GM23338 (cell line): Measurements from ENCODE around the gene EYS. TPM values are rescaled to one million over a fixed set of nuclear protein-coding genes. Genes with fewer than 3 reads are reported as not detected.

Experiments used
- ATAC-seq: fragments of 200-7000 bp; cut with Tn5 transposase; 3 replicates; pipeline ENCODE4 v1.9.1; 2020
- DNase-seq: peaks from one replicate; pipeline ENCODE4 v3.0.0-alpha.2; 2015; ENCODE audit warnings: low spot score
- H2AFZ ChIP-seq: fragments of 200-600 bp; sonication (generic); 2 replicates; pipeline ENCODE4 v1.8.0; 2016; ENCODE audit warnings: antibody characterized with exemption, mild to moderate bottlenecking, moderate library complexity
- H3F3A ChIP-seq: fragments of 200-600 bp; sonication (generic); replicated peaks from 2 replicates; pipeline ENCODE4 v1.8.0; 2017; ENCODE audit warnings: antibody characterized with exemption, mixed run types, low read depth
- H3K27ac ChIP-seq: fragments of 200-600 bp; sonication (generic); 2 replicates; pipeline ENCODE4 v1.6.1; 2016; ENCODE audit warnings: low read depth
- H3K27me3 ChIP-seq: fragments of 200-600 bp; sonication (generic); 2 replicates; pipeline ENCODE4 v1.8.0; 2016; ENCODE audit warnings: mild to moderate bottlenecking, mixed run types, moderate library complexity; ENCODE audit not compliant: insufficient read depth
- H3K36me3 ChIP-seq: fragments of 200-600 bp; sonication (generic); 2 replicates; pipeline ENCODE4 v1.8.0; 2016; ENCODE audit warnings: mild to moderate bottlenecking; ENCODE audit not compliant: insufficient read depth
- H3K4me1 ChIP-seq: fragments of 200-600 bp; sonication (generic); 2 replicates; pipeline ENCODE4 v1.8.0; 2016; ENCODE audit warnings: mild to moderate bottlenecking, moderate library complexity; ENCODE audit not compliant: insufficient read depth
- H3K4me2 ChIP-seq: fragments of 200-600 bp; sonication (generic); 2 replicates; pipeline ENCODE4 v1.7.1; 2017; ENCODE audit warnings: mixed run types
- H3K4me3 ChIP-seq: fragments of 200-600 bp; sonication (generic); 2 replicates; pipeline ENCODE4 v1.6.1; 2016; ENCODE audit warnings: mixed run types
- H3K79me2 ChIP-seq: fragments of 200-600 bp; sonication (generic); replicated peaks from 2 replicates; pipeline ENCODE4 v1.8.0; 2017; ENCODE audit warnings: mild to moderate bottlenecking; ENCODE audit not compliant: insufficient read depth
- H3K9me2 ChIP-seq: fragments of 200-600 bp; sonication (generic); 2 replicates; pipeline ENCODE4 v1.8.0; 2017; ENCODE audit not compliant: insufficient read depth
- H4K20me1 ChIP-seq: fragments of 200-600 bp; sonication (generic); replicated peaks from 2 replicates; pipeline ENCODE4 v1.8.0; 2017; ENCODE audit warnings: mild to moderate bottlenecking; ENCODE audit not compliant: insufficient read depth
- H3K27ac Mint-ChIP-seq: 2 replicates; pipeline ENCODE4 v1.8.0; 2020; ENCODE audit warnings: inconsistent platforms, mild to moderate bottlenecking, moderate library complexity, mixed read lengths
- H3K27me3 Mint-ChIP-seq: 3 replicates; pipeline ENCODE4 v1.8.0; 2022; ENCODE audit warnings: low read depth, mild to moderate bottlenecking, moderate library complexity, mixed read lengths, inconsistent platforms; ENCODE audit not compliant: insufficient read depth, poor library complexity
- H3K36me3 Mint-ChIP-seq: 3 replicates; pipeline ENCODE4 v1.8.0; 2021; ENCODE audit warnings: low read depth, mild to moderate bottlenecking, inconsistent platforms, moderate library complexity, mixed read lengths
- H3K4me1 Mint-ChIP-seq: 3 replicates; pipeline ENCODE4 v1.8.0; 2020; ENCODE audit warnings: mild to moderate bottlenecking, inconsistent platforms, mixed read lengths
- H3K4me3 Mint-ChIP-seq: 3 replicates; pipeline ENCODE4 v1.8.0; 2021; ENCODE audit warnings: moderate library complexity, mild to moderate bottlenecking, inconsistent platforms, mixed read lengths
- H3K9me3 Mint-ChIP-seq: 3 replicates; pipeline ENCODE4 v1.8.0; 2020; ENCODE audit warnings: moderate library complexity, mild to moderate bottlenecking, inconsistent platforms, mixed read lengths
- CREB1 ChIP-seq: fragments of 250-450 bp; sonication (Bioruptor Pico); IDR thresholded peaks from 2 replicates; pipeline ENCODE4 v1.5.0; 2020; ENCODE audit warnings: low read depth, mild to moderate bottlenecking, moderate library complexity
- CTCF ChIP-seq, 2 experiments: fragments of 200-600 bp in 1 of 2; sonication (generic) in 1 of 2; conservative IDR thresholded peaks; 2 replicates each; pipeline versions ENCODE4 v1.5.1 to v1.6.1; 2016 to 2017; ENCODE audit warnings: antibody characterized with exemption in 2 of 2, low read depth in 2 of 2, mild to moderate bottlenecking in 2 of 2, moderate library complexity in 1 of 2
- EZH2 ChIP-seq: fragments of 200-600 bp; sonication (generic); IDR thresholded peaks from one replicate; pipeline ENCODE4 v1.8.0; 2017; ENCODE audit warnings: antibody characterized with exemption, mild to moderate bottlenecking, low read depth; ENCODE audit not compliant: unreplicated experiment
- EZH2phosphoT487 ChIP-seq: fragments of 200-600 bp; sonication (generic); IDR thresholded peaks from one replicate; pipeline ENCODE4 v1.8.1; 2018; ENCODE audit warnings: antibody characterized with exemption; ENCODE audit not compliant: unreplicated experiment
- JUNB ChIP-seq: IDR thresholded peaks from one replicate; pipeline ENCODE4 v1.6.1; 2016; ENCODE audit warnings: antibody characterized with exemption; ENCODE audit not compliant: unreplicated experiment
- NANOG ChIP-seq: IDR thresholded peaks from 2 replicates; pipeline ENCODE4 v1.6.1; 2016; ENCODE audit warnings: antibody characterized with exemption, borderline replicate concordance
- POLR2AphosphoS5 ChIP-seq: IDR thresholded peaks from 2 replicates; pipeline ENCODE4 v1.6.1; 2016; ENCODE audit warnings: antibody characterized with exemption, low read depth
- REST ChIP-seq: IDR thresholded peaks from one replicate; pipeline ENCODE4 v1.6.1; 2018; ENCODE audit warnings: antibody characterized with exemption; ENCODE audit not compliant: unreplicated experiment
- STAT1 ChIP-seq: IDR thresholded peaks from one replicate; pipeline ENCODE4 v1.6.1; 2016; ENCODE audit warnings: antibody characterized with exemption; ENCODE audit not compliant: unreplicated experiment
- ZNF114 ChIP-seq: fragments of 250-450 bp; sonication (Bioruptor Pico); IDR thresholded peaks from 2 replicates; pipeline ENCODE4 v1.5.0; 2020; ENCODE audit warnings: mild to moderate bottlenecking, moderate library complexity
- ZNF331 ChIP-seq: fragments of 250-450 bp; sonication (Bioruptor Pico); IDR thresholded peaks from 2 replicates; pipeline ENCODE4 v1.5.0; 2020; ENCODE audit warnings: low read depth, mild to moderate bottlenecking, moderate library complexity
- polyA plus RNA-seq: library from polyadenylated mRNA; unstranded; fragments of >200 nt; fragmentation: Nextera tagmentation; extraction: Ambion mirVana; gene quantifications from 2 replicates; pipeline ENCODE4 v1.2.1, GENCODE V29; 2016
- total RNA-seq: library from RNA; depleted of rRNA; stranded (reverse); fragments of >200 nt; shearing (Covaris generic); gene quantifications from 2 replicates; pipeline ENCODE4 v1.2.3, GENCODE V29; 2014
- TF ChIP-seq, protein P1 (sequence below): fragments of 250-450 bp; sonication (Bioruptor Pico); IDR thresholded peaks from 2 replicates; pipeline ENCODE4 v1.5.0; 2020; ENCODE audit warnings: mild to moderate bottlenecking, moderate library complexity
- TF ChIP-seq, protein P2 (sequence below): IDR thresholded peaks from 2 replicates; pipeline ENCODE4 v1.6.1; 2016; ENCODE audit warnings: antibody characterized with exemption

EYS gene
- total and polyA plus RNA-seq, 2 experiments from 2014 or later, result 0.38 to 0.52 TPM

DNA sequence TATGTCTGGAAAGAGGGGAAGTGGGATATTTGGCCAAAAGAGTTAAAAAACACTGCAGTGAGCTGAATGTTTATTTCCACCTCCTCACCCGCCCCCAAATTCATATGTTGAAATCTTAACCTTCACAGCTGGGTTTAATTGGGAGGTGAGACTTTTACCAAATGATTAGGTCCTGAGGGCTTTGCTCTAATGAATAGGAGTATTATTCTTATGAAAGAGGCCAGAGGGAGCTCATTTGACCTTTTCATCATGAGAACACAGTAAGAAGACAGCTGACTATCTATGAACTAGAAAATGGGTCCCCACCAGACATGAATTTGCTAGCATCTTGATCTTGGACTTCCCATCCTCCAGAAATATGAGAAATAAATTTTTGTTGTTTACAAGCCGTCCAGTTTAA, 1042.5 kb downstream of the EYS start:
- no peaks in the 10 kb centered on the region for H3K4me1 Mint-ChIP-seq
- Histone ChIP-seq H3K36me3 (no peaks in the 10 kb centered on the region), H3K4me1 (no peaks in the 10 kb centered on the region), H3K4me3 (no peak overlapping the region), H3K4me2 (no peak overlapping the region), H2AFZ (no peak overlapping the region), H3K27me3 (peaks cover 32% of the 10 kb centered on the region), H3K9me2 (no peaks in the 10 kb centered on the region), H3K79me2 (no peaks in the 10 kb centered on the region), H4K20me1 (no peaks in the 10 kb centered on the region; the same call in 1 of the 2 replicates), H3K27ac (no peak overlapping the region), H3F3A (no peaks in the 10 kb centered on the region)
- DNase-seq, result no peak
- ATAC-seq, result no peak
- H3K27ac Mint-ChIP-seq, result no peak overlapping the region
- peaks cover 9% of the 10 kb centered on the region; the same call in 1 of the 3 replicates for H3K9me3 Mint-ChIP-seq
- peaks cover 10% of the 10 kb centered on the region for H3K27me3 Mint-ChIP-seq
- TF ChIP-seq, protein P1, sequence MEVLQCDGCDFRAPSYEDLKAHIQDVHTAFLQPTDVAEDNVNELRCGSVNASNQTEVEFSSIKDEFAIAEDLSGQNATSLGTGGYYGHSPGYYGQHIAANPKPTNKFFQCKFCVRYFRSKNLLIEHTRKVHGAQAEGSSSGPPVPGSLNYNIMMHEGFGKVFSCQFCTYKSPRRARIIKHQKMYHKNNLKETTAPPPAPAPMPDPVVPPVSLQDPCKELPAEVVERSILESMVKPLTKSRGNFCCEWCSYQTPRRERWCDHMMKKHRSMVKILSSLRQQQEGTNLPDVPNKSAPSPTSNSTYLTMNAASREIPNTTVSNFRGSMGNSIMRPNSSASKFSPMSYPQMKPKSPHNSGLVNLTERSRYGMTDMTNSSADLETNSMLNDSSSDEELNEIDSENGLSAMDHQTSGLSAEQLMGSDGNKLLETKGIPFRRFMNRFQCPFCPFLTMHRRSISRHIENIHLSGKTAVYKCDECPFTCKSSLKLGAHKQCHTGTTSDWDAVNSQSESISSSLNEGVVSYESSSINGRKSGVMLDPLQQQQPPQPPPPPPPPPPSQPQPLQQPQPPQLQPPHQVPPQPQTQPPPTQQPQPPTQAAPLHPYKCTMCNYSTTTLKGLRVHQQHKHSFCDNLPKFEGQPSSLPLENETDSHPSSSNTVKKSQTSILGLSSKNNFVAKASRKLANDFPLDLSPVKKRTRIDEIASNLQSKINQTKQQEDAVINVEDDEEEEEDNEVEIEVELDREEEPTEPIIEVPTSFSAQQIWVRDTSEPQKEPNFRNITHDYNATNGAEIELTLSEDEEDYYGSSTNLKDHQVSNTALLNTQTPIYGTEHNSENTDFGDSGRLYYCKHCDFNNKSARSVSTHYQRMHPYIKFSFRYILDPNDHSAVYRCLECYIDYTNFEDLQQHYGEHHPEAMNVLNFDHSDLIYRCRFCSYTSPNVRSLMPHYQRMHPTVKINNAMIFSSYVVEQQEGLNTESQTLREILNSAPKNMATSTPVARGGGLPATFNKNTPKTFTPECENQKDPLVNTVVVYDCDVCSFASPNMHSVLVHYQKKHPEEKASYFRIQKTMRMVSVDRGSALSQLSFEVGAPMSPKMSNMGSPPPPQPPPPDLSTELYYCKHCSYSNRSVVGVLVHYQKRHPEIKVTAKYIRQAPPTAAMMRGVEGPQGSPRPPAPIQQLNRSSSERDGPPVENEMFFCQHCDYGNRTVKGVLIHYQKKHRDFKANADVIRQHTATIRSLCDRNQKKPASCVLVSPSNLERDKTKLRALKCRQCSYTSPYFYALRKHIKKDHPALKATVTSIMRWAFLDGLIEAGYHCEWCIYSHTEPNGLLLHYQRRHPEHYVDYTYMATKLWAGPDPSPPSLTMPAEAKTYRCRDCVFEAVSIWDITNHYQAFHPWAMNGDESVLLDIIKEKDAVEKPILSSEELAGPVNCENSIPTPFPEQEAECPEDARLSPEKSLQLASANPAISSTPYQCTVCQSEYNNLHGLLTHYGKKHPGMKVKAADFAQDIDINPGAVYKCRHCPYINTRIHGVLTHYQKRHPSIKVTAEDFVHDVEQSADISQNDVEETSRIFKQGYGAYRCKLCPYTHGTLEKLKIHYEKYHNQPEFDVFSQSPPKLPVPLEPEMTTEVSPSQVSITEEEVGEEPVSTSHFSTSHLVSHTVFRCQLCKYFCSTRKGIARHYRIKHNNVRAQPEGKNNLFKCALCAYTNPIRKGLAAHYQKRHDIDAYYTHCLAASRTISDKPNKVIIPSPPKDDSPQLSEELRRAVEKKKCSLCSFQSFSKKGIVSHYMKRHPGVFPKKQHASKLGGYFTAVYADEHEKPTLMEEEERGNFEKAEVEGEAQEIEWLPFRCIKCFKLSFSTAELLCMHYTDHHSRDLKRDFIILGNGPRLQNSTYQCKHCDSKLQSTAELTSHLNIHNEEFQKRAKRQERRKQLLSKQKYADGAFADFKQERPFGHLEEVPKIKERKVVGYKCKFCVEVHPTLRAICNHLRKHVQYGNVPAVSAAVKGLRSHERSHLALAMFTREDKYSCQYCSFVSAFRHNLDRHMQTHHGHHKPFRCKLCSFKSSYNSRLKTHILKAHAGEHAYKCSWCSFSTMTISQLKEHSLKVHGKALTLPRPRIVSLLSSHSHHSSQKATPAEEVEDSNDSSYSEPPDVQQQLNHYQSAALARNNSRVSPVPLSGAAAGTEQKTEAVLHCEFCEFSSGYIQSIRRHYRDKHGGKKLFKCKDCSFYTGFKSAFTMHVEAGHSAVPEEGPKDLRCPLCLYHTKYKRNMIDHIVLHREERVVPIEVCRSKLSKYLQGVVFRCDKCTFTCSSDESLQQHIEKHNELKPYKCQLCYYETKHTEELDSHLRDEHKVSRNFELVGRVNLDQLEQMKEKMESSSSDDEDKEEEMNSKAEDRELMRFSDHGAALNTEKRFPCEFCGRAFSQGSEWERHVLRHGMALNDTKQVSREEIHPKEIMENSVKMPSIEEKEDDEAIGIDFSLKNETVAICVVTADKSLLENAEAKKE, result no peak
- TF ChIP-seq CTCF (conservative IDR thresholded peaks at IDR 0.05; ENCODE audit: low read depth in 2 of 2), result no peak
- no peak for TF ChIP-seq ZNF114 (CRISPR knock-in tag)
- TF ChIP-seq NANOG, result no peak
- TF ChIP-seq STAT1, result no peak
- no peak for TF ChIP-seq REST
- TF ChIP-seq, protein P2, sequence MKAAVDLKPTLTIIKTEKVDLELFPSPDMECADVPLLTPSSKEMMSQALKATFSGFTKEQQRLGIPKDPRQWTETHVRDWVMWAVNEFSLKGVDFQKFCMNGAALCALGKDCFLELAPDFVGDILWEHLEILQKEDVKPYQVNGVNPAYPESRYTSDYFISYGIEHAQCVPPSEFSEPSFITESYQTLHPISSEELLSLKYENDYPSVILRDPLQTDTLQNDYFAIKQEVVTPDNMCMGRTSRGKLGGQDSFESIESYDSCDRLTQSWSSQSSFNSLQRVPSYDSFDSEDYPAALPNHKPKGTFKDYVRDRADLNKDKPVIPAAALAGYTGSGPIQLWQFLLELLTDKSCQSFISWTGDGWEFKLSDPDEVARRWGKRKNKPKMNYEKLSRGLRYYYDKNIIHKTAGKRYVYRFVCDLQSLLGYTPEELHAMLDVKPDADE, result no peak
- no peak for TF ChIP-seq EZH2
- no peak for TF ChIP-seq CREB1 (CRISPR knock-in tag)
- no peak for TF ChIP-seq ZNF331
- no peak for TF ChIP-seq JUNB
- no peak for TF ChIP-seq EZH2phosphoT487
- TF ChIP-seq POLR2AphosphoS5, result no peak
- no peak overlapping the region for H3K4me3 Mint-ChIP-seq
- no peaks in the 10 kb centered on the region for H3K36me3 Mint-ChIP-seq
